LNCaP clone FGC (cell line): Measurements from ENCODE around the gene FIGNL2.

Experiments used
- DNase-seq: peaks from one replicate; pipeline ENCODE4 v3.0.0-alpha.2; 2011; ENCODE audit warnings: low read depth
- H3K4me3 ChIP-seq: 2 replicates; pipeline ENCODE4 v1.5.1; 2011; ENCODE audit warnings: mild to moderate bottlenecking, low read depth, low read length, control low read depth
- CTCF ChIP-seq: IDR thresholded peaks from 2 replicates; pipeline ENCODE4 v1.5.1; 2012; ENCODE audit warnings: mild to moderate bottlenecking; ENCODE audit not compliant: control insufficient read depth, insufficient read depth; ENCODE audit errors: extremely low read depth

The FIGNL2 gene

DNA sequence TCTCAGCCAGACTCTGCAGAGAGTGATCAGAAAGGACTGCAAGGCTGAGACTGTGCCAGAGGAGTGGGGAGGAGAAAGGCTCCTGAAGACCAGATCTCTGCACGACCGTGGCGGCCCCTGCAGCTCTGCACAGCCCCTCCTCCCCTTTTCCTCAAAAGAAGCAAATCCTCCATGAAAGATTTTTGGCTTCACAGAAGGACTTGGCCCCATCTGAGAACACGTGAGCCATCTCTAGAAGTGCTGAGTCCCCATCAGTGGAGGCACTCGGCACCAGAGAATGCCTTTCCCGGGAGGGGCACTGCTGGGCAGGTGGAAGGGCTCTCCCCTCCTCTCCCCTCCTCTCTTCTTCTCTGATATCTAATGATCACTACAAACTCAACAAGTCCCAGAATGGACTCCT lies 6.8 kb downstream of the FIGNL2 start:
- TF ChIP-seq CTCF, result no peak
- no peak for DNase-seq
- no peak overlapping the region for H3K4me3 ChIP-seq

DNA sequence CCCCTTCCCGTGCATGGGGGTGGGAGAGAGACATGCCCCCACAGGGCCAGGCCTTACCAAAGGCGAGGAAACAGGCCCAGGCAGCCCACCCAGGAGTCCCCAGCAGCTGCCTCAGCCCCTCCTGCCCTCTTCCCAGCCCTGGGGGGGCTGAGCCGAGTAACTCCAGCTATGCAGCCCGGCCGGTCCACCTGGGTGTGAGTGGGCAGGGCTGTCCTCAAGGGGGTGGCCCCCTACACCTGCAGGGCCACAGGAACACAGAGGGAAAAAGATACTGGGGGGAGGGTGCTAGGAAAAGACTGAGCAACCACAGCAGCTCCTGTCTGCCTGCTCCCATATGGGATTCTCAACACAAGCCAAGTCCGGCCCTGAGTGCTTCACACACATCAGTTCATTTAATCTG lies 7.6 kb downstream of the FIGNL2 start:
- no peak for TF ChIP-seq CTCF
- no peak for DNase-seq
- no peak overlapping the region for H3K4me3 ChIP-seq

DNA sequence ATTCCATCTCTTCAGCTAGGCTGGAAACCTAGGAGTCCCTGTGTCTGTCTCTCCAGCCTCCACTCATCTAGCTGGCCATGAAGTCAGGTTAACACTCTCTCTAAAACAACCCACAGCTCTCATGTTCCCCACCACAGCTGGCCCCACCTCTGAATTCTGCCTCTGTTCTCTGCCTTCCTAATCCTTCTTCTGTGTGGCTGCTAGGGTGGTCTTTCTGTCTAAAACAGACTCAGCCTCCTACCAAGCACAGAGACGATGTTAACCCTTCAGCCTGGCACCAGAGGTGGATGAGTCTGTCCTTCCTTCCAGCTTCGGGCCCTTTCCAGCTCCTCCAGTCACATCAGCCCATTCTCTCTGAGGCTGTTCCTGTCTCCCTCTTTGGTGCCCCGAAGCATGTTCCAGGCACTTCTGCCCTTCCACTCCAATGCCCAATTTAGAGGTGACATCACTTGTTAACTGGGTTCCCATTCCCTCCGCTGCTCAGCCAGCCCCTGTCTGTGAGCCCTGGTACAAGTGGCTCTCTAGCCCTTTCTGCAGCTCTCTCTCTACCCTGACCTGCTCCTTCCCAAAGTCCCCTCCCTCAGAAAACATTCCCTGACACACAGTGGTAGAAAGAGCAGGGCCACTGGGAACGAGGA lies 9.1 kb downstream of the FIGNL2 start:
- DNase-seq, result no peak
- no peak for TF ChIP-seq CTCF
- H3K4me3 ChIP-seq, result no peak overlapping the region

DNA sequence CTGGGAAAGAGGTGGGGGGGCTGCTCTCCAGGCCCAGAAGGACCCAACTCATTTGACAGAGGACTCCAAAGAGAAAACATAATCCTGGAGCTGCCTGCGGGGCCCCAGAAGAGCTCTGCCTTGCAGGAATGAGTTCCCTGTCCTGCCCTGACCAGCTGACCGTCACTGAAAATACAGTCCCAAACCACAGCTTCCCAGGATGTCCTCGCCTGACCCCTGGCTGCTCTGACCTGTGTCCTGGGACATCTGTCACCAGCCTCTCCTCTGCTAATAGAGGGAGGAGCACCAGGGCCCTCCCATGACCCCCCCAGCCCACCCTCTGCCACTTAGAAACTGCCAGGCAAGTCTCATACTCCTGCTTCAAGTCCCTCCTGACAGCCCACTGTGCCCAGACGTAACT lies 9.8 kb downstream of the FIGNL2 start:
- no peak for TF ChIP-seq CTCF
- no peak for DNase-seq
- no peak overlapping the region for H3K4me3 ChIP-seq

- no peak overlapping the region for H3K4me3 ChIP-seq
- TF ChIP-seq CTCF, result no peak
- no peak for DNase-seq
These were observed 10.5 kb downstream of the FIGNL2 start for GRCh38 chr12:51838036-51838435.

DNA sequence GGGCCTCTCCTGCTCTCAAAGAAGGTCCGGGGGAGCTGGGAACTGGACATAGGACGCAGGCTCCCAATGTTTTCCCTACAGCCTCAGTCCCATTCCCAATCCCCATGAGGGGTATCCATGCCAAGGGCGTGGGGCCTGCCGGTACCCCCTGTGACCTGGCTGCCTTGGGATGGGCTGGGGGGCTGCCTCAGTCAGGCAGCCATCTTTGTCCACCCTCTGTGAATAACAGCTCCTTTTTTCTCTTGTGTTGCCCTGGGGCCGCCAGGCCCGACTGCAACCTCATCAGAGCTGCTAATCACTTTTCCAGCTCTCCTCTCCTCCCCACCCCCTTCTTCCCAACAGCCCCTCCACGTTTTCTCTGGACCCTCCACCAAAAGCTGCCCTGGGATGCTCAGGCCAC lies 11.2 kb downstream of the FIGNL2 start:
- no peak overlapping the region for H3K4me3 ChIP-seq
- TF ChIP-seq CTCF, result no peak
- no peak for DNase-seq

DNA sequence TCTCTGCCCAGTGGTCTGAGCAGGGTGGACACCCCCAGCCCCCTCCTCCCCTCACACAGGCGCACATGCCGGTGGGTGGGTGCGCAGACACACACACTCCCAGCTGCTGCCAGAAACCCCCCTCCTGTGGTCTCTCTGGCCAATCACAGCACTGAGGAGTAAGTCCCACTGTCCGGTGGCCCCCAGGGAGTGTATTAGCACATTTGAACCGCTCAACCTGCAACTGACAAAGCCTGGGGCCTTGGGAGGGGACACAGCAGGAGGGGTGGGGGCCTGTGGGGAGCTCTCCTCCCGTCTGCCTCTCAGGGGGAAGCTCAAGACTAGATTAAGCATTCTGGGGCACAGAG lies 11.7 kb downstream of the FIGNL2 start:
- no peak overlapping the region for H3K4me3 ChIP-seq
- no peak for DNase-seq
- no peak for TF ChIP-seq CTCF
